Ammon's horn (tissue), 1 donor: ENCODE data around the gene TTC7B.
A peak's percentile ranks its signal among the peaks of the same experiment; 100 is the strongest.

Experiments
- DNase-seq: peaks from one replicate; pipeline ENCODE4 v3.0.0-alpha.2; 2016; ENCODE audit warnings: low spot score

The TTC7B gene

GRCh38 chr14:90510159-90510558 is 306.1 kb downstream of the TTC7B start:
- DNase-seq: no peak

- no peak for DNase-seq
These were observed 306.8 kb downstream of the TTC7B start for GRCh38 chr14:90509403-90509802.

- DNase-seq: no peak
These were observed 307.5 kb downstream of the TTC7B start for GRCh38 chr14:90508536-90509254.

GRCh38 chr14:90508036-90508435 is 308.2 kb downstream of the TTC7B start:
- no peak for DNase-seq

- DNase-seq: no peak
These were observed 308.8 kb downstream of the TTC7B start for GRCh38 chr14:90507428-90507827.

GRCh38 chr14:90506748-90507147 is 309.5 kb downstream of the TTC7B start:
- DNase-seq: no peak

GRCh38 chr14:90505531-90505930 is 310.7 kb downstream of the TTC7B start:
- no peak for DNase-seq

GRCh38 chr14:90504643-90505042 is 311.6 kb downstream of the TTC7B start:
- no peak for DNase-seq

- DNase-seq: no peak
These were observed 312.6 kb downstream of the TTC7B start for GRCh38 chr14:90503582-90503981.

- DNase-seq: no peak
These were observed 313.5 kb downstream of the TTC7B start for GRCh38 chr14:90502760-90503159.

GRCh38 chr14:90500665-90501370 is 315.4 kb downstream of the TTC7B start:
- DNase-seq: no peak

- DNase-seq: no peak
These were observed 316.1 kb downstream of the TTC7B start for GRCh38 chr14:90499908-90500664.

GRCh38 chr14:90499121-90499520 is 317.1 kb downstream of the TTC7B start:
- DNase-seq: no peak

- no peak for DNase-seq
These were observed 318.0 kb downstream of the TTC7B start for GRCh38 chr14:90498198-90498597.

- DNase-seq: no peak
These were observed 319.9 kb downstream of the TTC7B start for GRCh38 chr14:90496379-90496778.

GRCh38 chr14:90495357-90496276 is 320.6 kb downstream of the TTC7B start:
- DNase-seq: no peak

- peak; percentile 56 for DNase-seq
These were observed 324.2 kb downstream of the TTC7B start for GRCh38 chr14:90491911-90492531.

- peak; percentile 92 for DNase-seq
These were observed 324.9 kb downstream of the TTC7B start for GRCh38 chr14:90491221-90491885.

GRCh38 chr14:90490720-90491050 is 325.5 kb downstream of the TTC7B start:
- DNase-seq: no peak

- peak; percentile 27 for DNase-seq
These were observed 326.1 kb downstream of the TTC7B start for GRCh38 chr14:90489916-90490719.
